ENCODE results near the gene KCNQ1OT1.
A peak's percentile ranks its signal among the peaks of the same experiment; 100 is the strongest.

The KCNQ1OT1 gene

DNA sequence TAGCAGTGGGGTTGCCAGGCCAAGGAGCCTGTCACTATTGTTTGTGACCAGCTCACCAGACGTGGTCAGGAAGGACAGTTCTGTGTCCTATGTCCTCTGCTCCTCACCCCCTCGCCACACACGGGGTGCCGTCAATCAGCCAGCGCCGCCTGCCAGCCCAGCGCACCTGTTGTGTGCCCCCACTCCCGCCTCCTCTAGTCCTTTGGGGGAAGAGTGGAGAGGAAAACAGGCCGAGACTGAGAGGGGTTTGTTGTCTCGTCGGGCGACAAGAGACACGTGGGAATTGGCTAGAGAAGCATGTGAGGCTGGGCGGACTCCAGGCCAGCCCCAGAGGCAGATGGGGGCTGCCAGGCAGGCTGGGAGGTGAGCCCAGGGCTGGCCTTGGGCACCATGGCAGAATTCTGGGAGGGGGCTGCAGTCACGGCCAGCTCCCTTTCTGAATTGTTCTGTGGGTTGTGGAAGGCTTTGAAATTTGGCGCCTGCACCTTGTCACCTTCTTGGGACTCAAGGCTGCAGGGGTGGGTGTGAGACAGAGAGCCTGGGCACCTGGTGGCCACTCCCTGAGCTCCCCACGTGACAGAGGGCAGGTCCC lies 3.1 kb upstream of the KCNQ1OT1 start:
- TF ChIP-seq, protein P1, sequence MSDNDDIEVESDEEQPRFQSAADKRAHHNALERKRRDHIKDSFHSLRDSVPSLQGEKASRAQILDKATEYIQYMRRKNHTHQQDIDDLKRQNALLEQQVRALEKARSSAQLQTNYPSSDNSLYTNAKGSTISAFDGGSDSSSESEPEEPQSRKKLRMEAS (IDR thresholded peaks at IDR 0.05; ENCODE audit: low read depth, low read length) = no peak
- TF ChIP-seq POLR2A (IDR thresholded peaks at IDR 0.05; ENCODE audit: extremely low read depth, insufficient read length) = no peak
- no peak for TF ChIP-seq MYC (IDR thresholded peaks at IDR 0.05; ENCODE audit: low read depth, low read length)
- TF ChIP-seq, protein P2, sequence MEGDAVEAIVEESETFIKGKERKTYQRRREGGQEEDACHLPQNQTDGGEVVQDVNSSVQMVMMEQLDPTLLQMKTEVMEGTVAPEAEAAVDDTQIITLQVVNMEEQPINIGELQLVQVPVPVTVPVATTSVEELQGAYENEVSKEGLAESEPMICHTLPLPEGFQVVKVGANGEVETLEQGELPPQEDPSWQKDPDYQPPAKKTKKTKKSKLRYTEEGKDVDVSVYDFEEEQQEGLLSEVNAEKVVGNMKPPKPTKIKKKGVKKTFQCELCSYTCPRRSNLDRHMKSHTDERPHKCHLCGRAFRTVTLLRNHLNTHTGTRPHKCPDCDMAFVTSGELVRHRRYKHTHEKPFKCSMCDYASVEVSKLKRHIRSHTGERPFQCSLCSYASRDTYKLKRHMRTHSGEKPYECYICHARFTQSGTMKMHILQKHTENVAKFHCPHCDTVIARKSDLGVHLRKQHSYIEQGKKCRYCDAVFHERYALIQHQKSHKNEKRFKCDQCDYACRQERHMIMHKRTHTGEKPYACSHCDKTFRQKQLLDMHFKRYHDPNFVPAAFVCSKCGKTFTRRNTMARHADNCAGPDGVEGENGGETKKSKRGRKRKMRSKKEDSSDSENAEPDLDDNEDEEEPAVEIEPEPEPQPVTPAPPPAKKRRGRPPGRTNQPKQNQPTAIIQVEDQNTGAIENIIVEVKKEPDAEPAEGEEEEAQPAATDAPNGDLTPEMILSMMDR (IDR thresholded peaks at IDR 0.05; ENCODE audit: low read depth, low read length) = no peak
- DNase-seq (ENCODE audit: low read depth) = no peak
- H3K4me3 ChIP-seq (ENCODE audit: low read depth, low read length) = no peak overlapping the region

DNA sequence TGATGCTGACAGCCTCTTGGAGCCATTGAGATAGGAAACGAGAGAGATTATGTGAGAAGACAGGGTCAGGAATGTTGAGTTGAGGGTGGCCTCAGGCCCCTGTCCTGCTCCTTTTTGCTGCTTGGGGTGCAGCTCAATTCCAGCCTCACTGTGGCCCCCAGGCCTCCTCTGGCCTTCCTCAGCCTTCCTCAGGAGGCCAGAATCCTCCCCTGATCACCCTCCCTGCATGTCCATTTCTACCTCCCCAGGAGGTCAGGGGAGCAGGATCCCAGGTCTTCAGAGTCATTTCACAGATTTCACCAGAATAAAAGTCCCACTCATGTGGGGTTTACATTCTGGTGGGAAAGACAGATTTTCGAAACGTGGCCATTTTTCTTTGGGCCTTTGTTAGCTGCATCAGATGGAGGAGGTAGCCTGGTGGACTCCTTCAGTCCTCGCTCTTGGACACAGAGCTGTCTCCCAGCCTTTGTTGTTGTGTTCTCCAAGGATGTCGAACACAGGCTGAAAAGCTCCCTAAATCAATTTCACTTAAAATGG lies 2.2 kb upstream of the KCNQ1OT1 start:
- no peak for DNase-seq (ENCODE audit: low read depth)
- TF ChIP-seq MYC (IDR thresholded peaks at IDR 0.05; ENCODE audit: low read depth, low read length) = no peak
- TF ChIP-seq POLR2A (IDR thresholded peaks at IDR 0.05; ENCODE audit: extremely low read depth, insufficient read length) = no peak
- TF ChIP-seq, protein P2 (IDR thresholded peaks at IDR 0.05; ENCODE audit: low read depth, low read length) = no peak
- TF ChIP-seq, protein P1 (IDR thresholded peaks at IDR 0.05; ENCODE audit: low read depth, low read length) = no peak

DNA sequence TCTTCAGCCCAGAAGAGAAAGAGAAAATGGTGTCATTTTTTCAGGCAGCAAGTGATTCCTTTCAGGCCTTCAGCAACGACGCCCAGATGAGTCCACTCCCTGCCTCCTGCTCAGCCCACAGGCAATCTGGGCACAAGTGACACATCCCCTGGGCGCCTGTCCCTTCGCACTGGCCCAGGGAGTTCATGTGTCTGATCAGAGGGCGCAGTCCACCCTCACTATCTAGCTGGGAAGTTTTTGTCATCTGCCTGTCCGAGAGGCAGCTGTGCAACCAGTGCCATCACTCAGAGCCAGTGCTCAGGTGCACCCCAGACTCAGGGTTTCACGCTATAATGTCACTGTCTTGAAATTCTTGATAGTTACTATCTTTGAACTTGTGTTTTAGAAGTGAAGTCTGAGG lies 1.4 kb upstream of the KCNQ1OT1 start:
- no peak for DNase-seq (ENCODE audit: low read depth)
- TF ChIP-seq MYC (IDR thresholded peaks at IDR 0.05; ENCODE audit: low read depth, low read length) (no peak), POLR2A (IDR thresholded peaks at IDR 0.05; ENCODE audit: extremely low read depth, insufficient read length) (no peak)
- TF ChIP-seq, protein P1 (IDR thresholded peaks at IDR 0.05; ENCODE audit: low read depth, low read length) = no peak
- TF ChIP-seq, protein P2 (IDR thresholded peaks at IDR 0.05; ENCODE audit: low read depth, low read length) = no peak
- no peak overlapping the region for H3K4me3 ChIP-seq (ENCODE audit: low read depth, low read length)

More for the DNA sequence above, 2.2 kb upstream of the KCNQ1OT1 start:
- H3K4me3 ChIP-seq (ENCODE audit: low read depth, low read length) = no peak overlapping the region

DNA sequence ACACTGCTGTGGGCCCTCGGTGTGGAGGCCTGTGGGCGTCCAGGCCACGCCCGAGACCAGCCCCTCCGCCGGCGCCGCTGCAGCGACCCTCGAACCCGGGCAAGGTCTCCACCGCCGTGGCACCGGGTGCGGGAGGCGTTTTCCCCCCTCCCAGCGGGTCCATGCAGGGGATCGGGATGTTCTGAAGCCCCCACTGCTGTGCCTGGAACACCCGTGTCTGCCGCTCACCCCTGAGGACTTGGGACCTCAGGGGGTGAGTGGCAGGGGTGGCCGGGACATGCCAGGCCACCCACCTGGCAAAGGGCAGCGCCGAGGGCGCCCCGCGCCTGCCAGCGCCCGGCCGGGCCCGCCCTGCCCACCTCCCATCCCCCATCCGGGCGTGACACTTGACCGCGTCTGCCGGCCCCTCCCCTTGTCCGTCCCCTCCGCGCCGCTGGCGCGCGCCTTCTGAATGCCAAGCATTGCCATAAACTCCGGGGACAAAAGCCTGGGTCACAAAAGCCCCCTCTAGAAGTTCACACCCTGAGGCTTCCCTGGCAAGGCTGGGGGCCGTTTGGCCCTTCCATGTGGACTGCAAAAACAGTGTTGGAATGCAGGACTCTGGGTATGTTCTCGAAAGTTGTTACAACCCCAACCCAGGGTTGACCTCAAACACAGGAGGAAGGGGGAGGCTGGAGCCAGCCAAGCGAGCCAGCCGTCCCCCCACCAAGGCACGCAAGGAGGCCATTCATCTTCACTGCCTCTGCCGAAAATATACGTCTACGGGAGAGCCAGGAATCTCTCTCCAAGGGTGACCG lies 819 bp upstream of the KCNQ1OT1 start:
- DNase-seq (ENCODE audit: low read depth) = peak; percentile 56
- TF ChIP-seq POLR2A (IDR thresholded peaks at IDR 0.05; ENCODE audit: extremely low read depth, insufficient read length) (peak; percentile 22), MYC (IDR thresholded peaks at IDR 0.05; ENCODE audit: low read depth, low read length) (no peak)
- TF ChIP-seq, protein P2 (IDR thresholded peaks at IDR 0.05; ENCODE audit: low read depth, low read length) = no peak
- TF ChIP-seq, protein P1 (IDR thresholded peaks at IDR 0.05; ENCODE audit: low read depth, low read length) = no peak
- peak overlapping the region; percentile 36 for H3K4me3 ChIP-seq (ENCODE audit: low read depth, low read length)

DNA sequence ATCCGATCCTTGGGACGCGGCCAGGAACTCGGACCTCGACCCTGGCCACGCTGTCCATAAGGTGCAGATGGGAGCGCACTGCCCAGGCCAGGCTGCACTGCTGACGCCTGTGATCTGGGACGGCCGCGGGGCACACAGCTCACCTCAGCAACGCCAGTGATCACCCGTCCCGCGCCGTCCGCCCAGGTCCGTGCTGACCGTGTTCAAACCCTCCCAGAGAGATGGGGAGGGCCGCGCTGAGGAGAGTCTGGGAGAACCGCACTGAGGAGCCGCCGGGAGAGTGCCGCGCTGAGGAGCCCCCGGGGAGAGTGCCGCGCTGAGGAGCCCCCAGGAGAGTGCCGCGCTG lies 636 bp downstream of the KCNQ1OT1 start:
- peak; percentile 30 for DNase-seq (ENCODE audit: low read depth)
- no peak for TF ChIP-seq MYC (IDR thresholded peaks at IDR 0.05; ENCODE audit: low read depth, low read length)
- TF ChIP-seq, protein P1 (IDR thresholded peaks at IDR 0.05; ENCODE audit: low read depth, low read length) = no peak
- no peak for TF ChIP-seq POLR2A (IDR thresholded peaks at IDR 0.05; ENCODE audit: extremely low read depth, insufficient read length)
- TF ChIP-seq, protein P2 (IDR thresholded peaks at IDR 0.05; ENCODE audit: low read depth, low read length) = no peak

More for the DNA sequence above, 636 bp downstream of the KCNQ1OT1 start:
- peak overlapping the region; percentile 76 for H3K4me3 ChIP-seq (ENCODE audit: low read depth, low read length)
